Skeletal muscle tissue (tissue), 5 donors: ENCODE measurements around the gene KRABD2. TPM values are rescaled to one million over a fixed set of nuclear protein-coding genes. Genes with fewer than 3 reads are reported as not detected.

Experiments
- H3K27ac ChIP-seq: one replicate; pipeline ENCODE4 v1.7.0; 2013; ENCODE audit warnings: mild to moderate bottlenecking, low read depth, low read length, inconsistent platforms
- H3K27me3 ChIP-seq, 3 donors: one replicate each; pipeline ENCODE4 v1.7.0; 2013; ENCODE audit warnings: low read length in 3 of 3; ENCODE audit not compliant: control insufficient read depth in 3 of 3, insufficient read depth in 3 of 3
- H3K36me3 ChIP-seq, 3 donors: one replicate each; pipeline ENCODE4 v1.7.0; 2013; ENCODE audit warnings: low read length in 3 of 3; ENCODE audit not compliant: control insufficient read depth in 3 of 3, insufficient read depth in 3 of 3
- H3K4me1 ChIP-seq, 3 donors: one replicate each; pipeline ENCODE4 v1.7.0; 2013; ENCODE audit warnings: low read length in 3 of 3, mild to moderate bottlenecking in 3 of 3; ENCODE audit not compliant: control insufficient read depth in 3 of 3, insufficient read depth in 3 of 3
- H3K4me3 ChIP-seq, 3 donors: one replicate each; pipeline ENCODE4 v1.7.0; 2013; ENCODE audit warnings: low read length in 3 of 3
- H3K9ac ChIP-seq, 3 donors: one replicate each; pipeline ENCODE4 v1.7.0; 2013; ENCODE audit warnings: low read length in 3 of 3, mild to moderate bottlenecking in 3 of 3, moderate library complexity in 2 of 3, low read depth in 1 of 3
- H3K9me3 ChIP-seq, 3 donors: one replicate each; pipeline ENCODE4 v1.7.0; 2013; ENCODE audit warnings: low read length in 3 of 3; ENCODE audit not compliant: control insufficient read depth in 3 of 3
- small RNA-seq: library from RNA; depleted of rRNA; stranded (forward); fragments of <200 nt; gene quantifications from one replicate; pipeline ENCODE3, GENCODE V24; 2014
- total RNA-seq: library from RNA; depleted of rRNA; stranded (reverse); fragments of >200 nt; gene quantifications from one replicate; pipeline ENCODE4 v1.2.3, GENCODE V29; 2014
- donor health status: Osteomylitis.

The KRABD2 gene

DNA sequence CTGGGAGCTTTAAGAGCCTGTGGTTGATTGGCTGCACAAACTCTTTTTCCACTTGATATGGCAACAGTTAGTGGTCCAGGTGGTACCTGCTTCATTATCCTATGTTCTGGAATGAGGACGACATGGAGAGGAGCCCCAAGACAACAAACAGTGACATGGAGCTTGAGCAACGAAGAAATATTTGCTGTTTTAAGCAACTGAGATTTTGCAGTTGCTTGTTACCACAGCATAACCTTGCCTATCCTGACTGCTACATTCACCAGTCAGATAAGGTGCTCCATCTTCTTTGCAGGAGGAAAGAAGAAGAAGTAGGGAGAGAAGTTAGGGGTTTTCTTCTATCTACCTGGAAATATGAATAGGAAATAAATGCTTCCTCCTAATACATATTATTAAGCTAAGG, 44.4 kb downstream of the KRABD2 start:
- H3K27ac ChIP-seq: no peak overlapping the region
- no peak overlapping the region for H3K4me3 ChIP-seq
- no peaks in the 10 kb centered on the region for H3K36me3 ChIP-seq
- H3K4me1 ChIP-seq: peaks cover 4 to 7% (median 6%) of the 10 kb centered on the region in 3 donors
- H3K9me3 ChIP-seq: no peaks in the 10 kb centered on the region
- no peak overlapping the region for H3K9ac ChIP-seq
- H3K27me3 ChIP-seq: peaks cover 2 to 7% (median 3%) of the 10 kb centered on the region in 3 donors

DNA sequence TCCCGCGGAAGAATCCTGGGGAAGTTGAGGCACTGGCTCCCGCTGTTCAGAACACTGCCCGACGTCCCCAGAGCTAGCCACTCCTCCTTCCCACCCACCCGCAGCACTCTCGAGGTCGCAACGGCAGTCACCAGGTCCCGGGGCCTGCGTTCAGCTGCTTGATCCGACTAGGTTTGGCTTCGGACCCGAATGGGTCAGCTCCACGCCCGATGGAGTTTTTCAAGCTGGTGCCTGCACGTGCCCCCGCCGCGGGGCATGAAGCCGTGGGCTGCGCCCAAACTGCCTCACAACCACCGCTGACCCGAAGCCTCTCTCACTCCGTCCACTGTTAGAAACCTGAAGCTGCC, 49.2 kb downstream of the KRABD2 start:
- peak overlapping the region; percentile 75 for H3K27ac ChIP-seq
- peak overlapping the region; percentile 70 to 80 (median 70) for H3K4me3 ChIP-seq
- no peaks in the 10 kb centered on the region for H3K9me3 ChIP-seq
- H3K4me1 ChIP-seq: peaks cover 9 to 15% (median 10%) of the 10 kb centered on the region in 3 donors
- H3K36me3 ChIP-seq: no peaks in the 10 kb centered on the region
- H3K27me3 ChIP-seq: peaks cover 11 to 29% (median 16%) of the 10 kb centered on the region in 3 donors
- peak overlapping the region; percentile 50 to 80 (median 73) for H3K9ac ChIP-seq

Small RNAs within 50 kb of the gene (small RNA-seq; reads per million reads assigned to genes)
- not detected for gene RF00265

Other genes starting within 250 kb of the KRABD2 start
- 37.1 TPM for gene PER1, start 224.3 kb downstream of the KRABD2 start, total RNA-seq
- 8.4 TPM for gene VAMP2, start 213.8 kb downstream of the KRABD2 start, total RNA-seq
- 25.1 TPM for gene TMEM107, start 200.3 kb downstream of the KRABD2 start, total RNA-seq
- gene BORCS6, start 186.5 kb downstream of the KRABD2 start, total RNA-seq: 4.7 TPM
- 5.7 TPM for gene AURKB, start 166.1 kb downstream of the KRABD2 start, total RNA-seq
- gene CTC1, start 128.6 kb downstream of the KRABD2 start, total RNA-seq: 3.7 TPM
- gene PFAS, start 127.4 kb downstream of the KRABD2 start, total RNA-seq: 16.7 TPM
- gene RANGRF, start 88.0 kb downstream of the KRABD2 start, total RNA-seq: 6.8 TPM
- gene SLC25A35, start 81.3 kb downstream of the KRABD2 start, total RNA-seq: 0.52 TPM
- gene ARHGEF15, start 66.5 kb downstream of the KRABD2 start, total RNA-seq: 2.6 TPM
- not detected for gene ODF4, start 36.9 kb downstream of the KRABD2 start, total RNA-seq
- 4,040 TPM for gene RPL26, start 6.5 kb upstream of the KRABD2 start, total RNA-seq
- not detected for gene RNF222, start 21.1 kb upstream of the KRABD2 start, total RNA-seq
- gene NDEL1, start 59.2 kb upstream of the KRABD2 start, total RNA-seq: 32.4 TPM